Measurements from ENCODE around the gene DAZAP1. TPM values are rescaled to one million over a fixed set of nuclear protein-coding genes. Genes with fewer than 3 reads are reported as not detected.

The DAZAP1 gene
- total RNA-seq, 4 donors from 2014 or later: 1.2 to 102 (median 23.8) TPM

DNA sequence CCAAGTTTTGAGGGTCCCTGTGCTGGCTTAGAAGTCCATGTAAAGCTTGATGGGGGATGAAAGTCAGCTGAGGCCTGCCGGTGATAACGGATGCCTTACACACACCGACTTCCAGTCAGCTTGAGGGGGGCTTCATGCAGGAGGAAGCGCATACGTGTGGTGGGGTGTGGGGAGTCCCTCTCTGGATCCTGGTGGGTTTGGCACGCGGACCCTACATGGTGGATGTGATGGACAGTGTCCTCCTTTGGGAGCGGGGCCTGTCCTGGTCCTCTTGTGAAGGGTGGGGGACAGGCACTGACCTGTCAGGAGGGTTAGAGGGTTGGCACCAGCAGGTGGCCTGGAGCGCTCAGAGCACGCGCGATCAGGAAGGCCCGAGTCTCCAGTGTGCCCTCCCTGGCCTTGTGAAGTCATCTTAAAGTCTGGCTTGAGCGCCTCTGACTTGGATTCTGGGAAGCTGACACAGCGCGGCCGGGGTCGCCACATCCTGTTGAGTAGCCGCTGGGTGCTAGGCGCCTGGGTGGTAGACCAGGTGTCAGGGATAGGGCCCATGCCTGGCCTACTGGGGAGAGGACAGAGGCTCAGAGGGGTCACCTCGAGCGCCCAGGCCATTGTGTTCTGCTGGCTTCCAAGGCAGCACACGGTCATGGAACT, 2.9 kb downstream of the DAZAP1 start:
- Histone ChIP-seq H3K27ac (peak overlapping the region in 1 of 2 donors; percentile 6), H3K4me1 (peaks cover 0 to 42% of the 10 kb centered on the region in 2 donors), H3K27me3 (no peaks in the 10 kb centered on the region), H3K36me3 (no peaks in the 10 kb centered on the region), H3K4me3 (no peak overlapping the region), H3K9me3 (no peaks in the 10 kb centered on the region)
- TF ChIP-seq, protein P1, sequence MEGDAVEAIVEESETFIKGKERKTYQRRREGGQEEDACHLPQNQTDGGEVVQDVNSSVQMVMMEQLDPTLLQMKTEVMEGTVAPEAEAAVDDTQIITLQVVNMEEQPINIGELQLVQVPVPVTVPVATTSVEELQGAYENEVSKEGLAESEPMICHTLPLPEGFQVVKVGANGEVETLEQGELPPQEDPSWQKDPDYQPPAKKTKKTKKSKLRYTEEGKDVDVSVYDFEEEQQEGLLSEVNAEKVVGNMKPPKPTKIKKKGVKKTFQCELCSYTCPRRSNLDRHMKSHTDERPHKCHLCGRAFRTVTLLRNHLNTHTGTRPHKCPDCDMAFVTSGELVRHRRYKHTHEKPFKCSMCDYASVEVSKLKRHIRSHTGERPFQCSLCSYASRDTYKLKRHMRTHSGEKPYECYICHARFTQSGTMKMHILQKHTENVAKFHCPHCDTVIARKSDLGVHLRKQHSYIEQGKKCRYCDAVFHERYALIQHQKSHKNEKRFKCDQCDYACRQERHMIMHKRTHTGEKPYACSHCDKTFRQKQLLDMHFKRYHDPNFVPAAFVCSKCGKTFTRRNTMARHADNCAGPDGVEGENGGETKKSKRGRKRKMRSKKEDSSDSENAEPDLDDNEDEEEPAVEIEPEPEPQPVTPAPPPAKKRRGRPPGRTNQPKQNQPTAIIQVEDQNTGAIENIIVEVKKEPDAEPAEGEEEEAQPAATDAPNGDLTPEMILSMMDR (IDR thresholded peaks at IDR 0.05): no peak
- TF ChIP-seq POLR2A (IDR thresholded peaks at IDR 0.05): no peak
- DNase-seq: no peak
- intact Hi-C loops (cut with DNase I; ENCODE audit: low total_unique reads): no loop called here

DNA sequence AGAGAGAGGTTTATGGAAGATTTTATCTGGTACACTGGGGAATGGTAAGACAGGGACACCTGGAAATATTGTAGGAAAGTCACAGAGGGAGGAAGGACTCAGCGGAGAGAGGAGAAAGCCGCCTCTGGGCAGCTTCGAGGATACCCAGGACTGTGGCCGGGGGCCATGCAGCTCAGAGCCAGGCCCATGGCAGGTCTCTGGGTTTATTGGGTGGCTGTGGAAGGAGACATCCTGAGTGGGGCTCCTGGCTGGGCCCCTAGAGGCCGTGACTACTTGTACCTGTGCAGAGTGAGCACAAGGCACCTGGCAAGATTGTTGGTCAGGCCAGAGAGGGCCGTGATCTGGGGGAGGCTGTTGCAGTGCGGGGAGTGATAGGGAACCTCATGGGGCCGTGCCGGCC, 3.4 kb downstream of the DAZAP1 start:
- DNase-seq: no peak
- intact Hi-C loops (cut with DNase I; ENCODE audit: low total_unique reads): no loop called here
- TF ChIP-seq, protein P1 (IDR thresholded peaks at IDR 0.05): no peak
- TF ChIP-seq POLR2A (IDR thresholded peaks at IDR 0.05): no peak
- Histone ChIP-seq H3K4me1 (peaks cover 2 to 47% of the 10 kb centered on the region in 2 donors), H3K4me3 (no peak overlapping the region), H3K36me3 (no peaks in the 10 kb centered on the region), H3K27me3 (no peaks in the 10 kb centered on the region), H3K27ac (peak overlapping the region in 1 of 2 donors; percentile 6), H3K9me3 (no peaks in the 10 kb centered on the region)

DNA sequence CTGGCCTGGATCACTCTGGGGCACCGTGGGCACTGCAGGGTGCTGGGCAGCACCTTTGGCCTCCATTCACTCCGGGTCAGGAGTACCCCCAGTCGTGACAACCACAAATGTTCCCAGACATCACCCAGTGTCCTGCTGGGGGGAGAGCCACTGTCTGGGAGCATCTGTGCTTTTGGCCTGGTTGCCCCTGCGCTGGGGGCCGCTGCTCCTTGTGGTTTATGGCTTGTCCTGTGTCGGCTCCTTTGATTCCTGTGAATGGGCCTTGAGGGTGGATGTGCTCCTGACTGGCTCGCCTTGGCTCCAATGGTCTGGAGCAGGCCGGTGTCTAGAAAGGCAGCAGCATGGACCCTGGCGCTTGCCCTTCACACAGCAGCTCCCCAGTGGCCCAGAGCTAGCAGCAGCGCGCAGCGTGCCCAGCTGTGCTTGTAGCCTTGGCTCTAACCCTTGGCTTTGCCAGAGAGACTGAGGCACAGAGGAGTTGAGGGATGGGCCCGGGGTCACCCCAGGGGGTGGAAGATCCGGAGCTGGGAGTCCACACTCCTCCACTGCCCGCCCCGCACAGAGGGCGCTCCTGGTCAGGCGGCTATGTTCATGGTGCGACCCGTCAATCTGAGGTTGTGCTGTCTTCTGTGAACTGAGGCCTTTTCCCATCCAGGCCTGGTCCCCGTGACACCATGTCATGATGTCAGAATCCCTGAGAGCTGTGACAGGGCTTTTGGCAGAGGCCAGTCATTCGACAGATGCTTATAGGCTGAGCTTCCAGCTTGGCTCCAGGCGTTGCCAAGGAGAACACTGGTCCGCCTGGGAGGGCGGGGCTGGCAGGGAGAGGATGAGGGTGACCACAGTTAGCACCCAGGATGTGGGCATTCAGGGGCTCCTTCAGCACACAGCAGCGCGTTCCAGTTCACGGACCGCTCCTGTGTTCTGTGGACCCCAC, 4.1 kb downstream of the DAZAP1 start:
- Histone ChIP-seq H3K4me1 (peaks cover 9 to 54% of the 10 kb centered on the region in 2 donors), H3K27me3 (no peaks in the 10 kb centered on the region), H3K4me3 (no peak overlapping the region), H3K27ac (peak overlapping the region; percentile 6 to 25), H3K9me3 (no peaks in the 10 kb centered on the region), H3K36me3 (no peaks in the 10 kb centered on the region)
- DNase-seq: no peak
- intact Hi-C loops (cut with DNase I; ENCODE audit: low total_unique reads): no loop called here
- no peak for TF ChIP-seq POLR2A (IDR thresholded peaks at IDR 0.05)
- TF ChIP-seq, protein P1 (IDR thresholded peaks at IDR 0.05): no peak

DNA sequence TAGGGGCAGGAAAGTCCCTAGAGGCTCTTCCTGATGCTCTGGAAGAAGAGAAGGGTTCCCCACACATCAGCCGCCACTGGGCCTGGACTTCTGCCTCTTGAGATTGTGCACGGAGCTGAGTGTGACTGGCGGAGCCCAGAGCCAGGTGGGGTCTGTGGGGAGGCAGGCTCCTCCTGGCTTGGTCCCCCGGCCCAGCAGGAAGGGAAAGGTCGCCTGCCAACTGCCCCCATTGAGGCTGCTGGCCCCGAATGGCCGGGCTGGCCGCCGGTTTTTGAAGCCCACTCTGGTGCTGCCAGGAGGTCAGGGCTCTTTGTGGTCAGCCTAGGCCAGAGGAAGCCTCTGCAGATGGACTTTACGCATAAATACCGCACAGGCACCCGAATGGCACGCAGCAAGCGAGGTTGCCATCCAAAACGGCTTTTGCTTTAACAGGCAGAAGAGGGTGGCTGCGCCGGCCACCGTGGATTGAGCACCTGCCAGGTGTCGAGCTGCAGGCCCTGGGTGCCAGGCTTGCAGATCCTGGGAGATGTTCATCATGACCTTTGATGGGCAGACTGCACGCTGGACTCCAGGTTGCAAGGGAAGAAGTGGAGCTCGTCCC, 5.0 kb downstream of the DAZAP1 start:
- no peak overlapping the region for H3K4me3 ChIP-seq
- TF ChIP-seq, protein P1 (IDR thresholded peaks at IDR 0.05): no peak
- TF ChIP-seq POLR2A (IDR thresholded peaks at IDR 0.05): no peak
- peaks cover 11 to 63% of the 10 kb centered on the region in 2 donors for H3K4me1 ChIP-seq
- H3K9me3 ChIP-seq: no peaks in the 10 kb centered on the region
- no peak for DNase-seq
- no peak overlapping the region for H3K27ac ChIP-seq
- no peaks in the 10 kb centered on the region for H3K27me3 ChIP-seq
- no peaks in the 10 kb centered on the region for H3K36me3 ChIP-seq
- intact Hi-C loops (cut with DNase I; ENCODE audit: low total_unique reads): no loop called here
